DND-41 (cell line): ENCODE measurements around the gene C19orf73.
"Not testable (repeated sequence)": the region's sequence is repeated elsewhere in the genome, so short reads cannot be mapped to it uniquely, and the experiment has no call there.

Experiments used
- ATAC-seq: fragments of 200-7000 bp; cut with Tn5 transposase; 3 replicates; pipeline ENCODE4 v1.9.1; 2021; ENCODE audit warnings: low read depth; ENCODE audit not compliant: insufficient read depth
- DNase-seq: peaks from one replicate; pipeline ENCODE4 v3.0.0-alpha.2; 2020
- H2AFZ ChIP-seq: 2 replicates; pipeline ENCODE4 v1.6.0; 2012; ENCODE audit warnings: low read depth, low read length
- H3K27ac ChIP-seq: 2 replicates; pipeline ENCODE4 v1.5.1; 2012; ENCODE audit warnings: low read length, inconsistent platforms
- H3K27me3 ChIP-seq: fragments of 200-600 bp; sonication (generic); 2 replicates; pipeline ENCODE4 v1.6.0; 2012; ENCODE audit warnings: low read length, mild to moderate bottlenecking, inconsistent platforms; ENCODE audit not compliant: insufficient read depth, poor library complexity
- H3K36me3 ChIP-seq: 2 replicates; pipeline ENCODE4 v1.5.1; 2012; ENCODE audit warnings: low read length, inconsistent platforms; ENCODE audit not compliant: insufficient read depth
- H3K4me1 ChIP-seq: 2 replicates; pipeline ENCODE4 v1.5.1; 2012; ENCODE audit warnings: mild to moderate bottlenecking, low read length; ENCODE audit not compliant: insufficient read depth
- H3K4me2 ChIP-seq: 2 replicates; pipeline ENCODE4 v1.6.0; 2012; ENCODE audit warnings: mild to moderate bottlenecking, moderate library complexity, low read length, inconsistent platforms; ENCODE audit not compliant: insufficient read depth
- H3K4me3 ChIP-seq, 2 experiments: fragments of 200-600 bp in 1 of 2; shearing (Covaris generic) in 1 of 2; 2 replicates each; pipeline ENCODE4 v1.5.1; 2012 to 2016; ENCODE audit warnings: inconsistent platforms in 2 of 2, low read length in 2 of 2, mild to moderate bottlenecking in 2 of 2, low read depth in 1 of 2, moderate library complexity in 1 of 2
- H3K79me2 ChIP-seq: 2 replicates; pipeline ENCODE4 v1.6.0; 2012; ENCODE audit warnings: low read length, inconsistent platforms; ENCODE audit not compliant: insufficient read depth
- H3K9ac ChIP-seq: 2 replicates; pipeline ENCODE4 v1.6.0; 2012; ENCODE audit warnings: low read depth, mild to moderate bottlenecking, inconsistent platforms, low read length, moderate library complexity
- H3K9me3 ChIP-seq: 2 replicates; pipeline ENCODE4 v1.5.1; 2012; ENCODE audit warnings: low read length, moderate library complexity, mild to moderate bottlenecking, inconsistent platforms; ENCODE audit not compliant: insufficient read depth, severe bottlenecking
- H4K20me1 ChIP-seq: 2 replicates; pipeline ENCODE4 v1.6.0; 2012; ENCODE audit warnings: low read length; ENCODE audit not compliant: insufficient read depth
- CTCF ChIP-seq: IDR thresholded peaks from 2 replicates; pipeline ENCODE4 v1.5.1; 2012; ENCODE audit warnings: borderline replicate concordance, low read length, moderate library complexity, mild to moderate bottlenecking; ENCODE audit not compliant: poor library complexity, severe bottlenecking; ENCODE audit errors: extremely low read depth
- EZH2 ChIP-seq: IDR thresholded peaks from 3 replicates; pipeline ENCODE4 v1.6.1; 2012; ENCODE audit warnings: borderline replicate concordance, low read depth, mild to moderate bottlenecking, moderate library complexity, low read length, inconsistent platforms; ENCODE audit not compliant: severe bottlenecking

Gene C19orf73

GRCh38 chr19:49127674-49128544 lies 9.0 kb upstream of the C19orf73 start:
- ATAC-seq (peak; percentile 95), DNase-seq (peak; percentile 96)
- TF ChIP-seq EZH2 (no peak), CTCF (peak; percentile 39)
- Histone ChIP-seq H4K20me1 (no peaks in the 10 kb centered on the region), H3K27ac (peak overlapping the region; percentile 89), H3K36me3 (peaks cover 14% of the 10 kb centered on the region), H3K9ac (peak overlapping the region; percentile 47), H2AFZ (peak overlapping the region; percentile 99), H3K4me3 (peak overlapping the region; percentile 22 to 80; a peak in 3 of 4 replicates), H3K4me2 (peak overlapping the region; percentile 96), H3K9me3 (no peaks in the 10 kb centered on the region), H3K79me2 (peaks cover 10% of the 10 kb centered on the region), H3K4me1 (peaks cover 22% of the 10 kb centered on the region), H3K27me3 (no peaks in the 10 kb centered on the region)

- not testable (repeated sequence) for H3K9me3 ChIP-seq, H3K36me3 ChIP-seq, H4K20me1 ChIP-seq, H3K27me3 ChIP-seq, H3K79me2 ChIP-seq, H3K27ac ChIP-seq, ATAC-seq, DNase-seq
- Histone ChIP-seq H3K9ac (peak overlapping the region; percentile 47), H3K4me1 (peaks cover 22% of the 10 kb centered on the region), H2AFZ (peak overlapping the region; percentile 73; the same call in 1 of the 2 replicates), H3K4me3 (peak overlapping the region in 1 of 2 experiments; percentile 45; a peak in 1 of 4 replicates), H3K4me2 (peak overlapping the region; percentile 96)
These were observed 8.3 kb upstream of the C19orf73 start for GRCh38 chr19:49127225-49127624.

GRCh38 chr19:49126575-49126974 lies 7.6 kb upstream of the C19orf73 start:
- peaks cover 22% of the 10 kb centered on the region for H3K4me1 ChIP-seq
- H2AFZ ChIP-seq = no peak overlapping the region
- no peak for DNase-seq
- TF ChIP-seq CTCF (no peak), EZH2 (no peak)
- no peaks in the 10 kb centered on the region for H3K27me3 ChIP-seq
- H3K27ac ChIP-seq = no peak overlapping the region
- H3K9me3 ChIP-seq = no peaks in the 10 kb centered on the region
- no peak for ATAC-seq
- H3K4me3 ChIP-seq = no peak overlapping the region
- no peak overlapping the region for H3K4me2 ChIP-seq
- H3K36me3 ChIP-seq = peaks cover 10% of the 10 kb centered on the region
- H3K9ac ChIP-seq = no peak overlapping the region
- peaks cover 10% of the 10 kb centered on the region for H3K79me2 ChIP-seq
- no peaks in the 10 kb centered on the region for H4K20me1 ChIP-seq

GRCh38 chr19:49125025-49125731 lies 6.2 kb upstream of the C19orf73 start:
- ATAC-seq (no peak), DNase-seq (no peak)
- H4K20me1 ChIP-seq = no peaks in the 10 kb centered on the region
- H3K4me2 ChIP-seq = no peak overlapping the region
- H3K9me3 ChIP-seq = no peaks in the 10 kb centered on the region
- H3K27me3 ChIP-seq = no peaks in the 10 kb centered on the region
- no peak overlapping the region for H2AFZ ChIP-seq
- no peak overlapping the region for H3K27ac ChIP-seq
- H3K36me3 ChIP-seq = peaks cover 4% of the 10 kb centered on the region
- no peak overlapping the region for H3K4me3 ChIP-seq
- TF ChIP-seq EZH2 (no peak), CTCF (no peak)
- no peak overlapping the region for H3K9ac ChIP-seq
- H3K4me1 ChIP-seq = peaks cover 30% of the 10 kb centered on the region
- peaks cover 13% of the 10 kb centered on the region for H3K79me2 ChIP-seq

- not testable (repeated sequence) for H3K27ac ChIP-seq, H4K20me1 ChIP-seq, H3K9ac ChIP-seq, DNase-seq, H3K36me3 ChIP-seq, H3K4me3 ChIP-seq, ATAC-seq, H2AFZ ChIP-seq, H3K4me2 ChIP-seq, H3K9me3 ChIP-seq, H3K27me3 ChIP-seq
- H3K4me1 ChIP-seq = peaks cover 28% of the 10 kb centered on the region
- H3K79me2 ChIP-seq = peaks cover 13% of the 10 kb centered on the region
These were observed 4.3 kb upstream of the C19orf73 start for GRCh38 chr19:49123285-49123684.
